Left lung (tissue), 10 donors: Measurements from ENCODE around the gene AK9. TPM values are rescaled to one million over a fixed set of nuclear protein-coding genes. Genes with fewer than 3 reads are reported as not detected.

ENCODE experiments used
- ATAC-seq: fragments of 200-7000 bp; cut with Tn5 transposase; one replicate; pipeline ENCODE4 v1.9.1; 2020; ENCODE audit warnings: moderate library complexity
- DNase-seq, 4 donors: peaks; one replicate each; pipeline ENCODE4 v3.0.0-alpha.2; 2013 to 2020
- H3K27ac ChIP-seq, 2 donors: fragments of 200-600 bp; sonication (generic) in 1 of 2; one replicate each; pipeline versions ENCODE4 v1.5.0 to v1.8.0; 2020 to 2021
- H3K27me3 ChIP-seq, 2 donors: fragments of 200-600 bp; sonication (generic) in 1 of 2; one replicate each; pipeline versions ENCODE4 v1.5.0 to v1.8.0; 2020 to 2021
- H3K36me3 ChIP-seq, 2 donors: fragments of 200-600 bp; sonication (generic) in 1 of 2; one replicate each; pipeline versions ENCODE4 v1.5.0 to v1.8.0; 2020 to 2021
- H3K4me1 ChIP-seq, 2 donors: fragments of 200-600 bp; one replicate each; pipeline ENCODE4 v1.8.0; 2021
- H3K4me3 ChIP-seq, 2 donors: fragments of 200-600 bp; sonication (generic) in 1 of 2; one replicate each; pipeline versions ENCODE4 v1.5.0 to v1.8.0; 2020 to 2021; ENCODE audit warnings: mild to moderate bottlenecking in 1 of 2
- H3K9me3 ChIP-seq, 2 donors: fragments of 200-600 bp; sonication (generic) in 1 of 2; one replicate each; pipeline versions ENCODE4 v1.5.0 to v1.8.0; 2020 to 2021
- CTCF ChIP-seq, 2 donors: fragments of 200-600 bp; sonication (generic) in 1 of 2; IDR thresholded peaks; one replicate each; pipeline versions ENCODE4 v1.5.0 to v1.8.0; 2021; ENCODE audit warnings: antibody characterized with exemption in 2 of 2
- intact Hi-C, 2 donors: fragments of 100-400 bp; cut with DNase I; formaldehyde crosslinking; loops; one replicate each; pipeline versions ENCODE4 v1.11.2 to v1.14.2; 2022
- polyA plus RNA-seq, 6 donors: library from polyadenylated mRNA; unstranded; fragments of 120-200 nt; gene quantifications; one replicate each; pipeline ENCODE4 v1.2.1, GENCODE V29; 2013; ENCODE audit not compliant: insufficient read length in 6 of 6
- total RNA-seq, 2 donors: library from RNA; stranded (reverse); fragmentation: NEBNext Ultra II Directional; extraction: Animal tissue kit (Norgen Biotek cat#: 25700); gene quantifications; one replicate each; pipeline ENCODE4 v1.2.1, GENCODE V29; 2021
- donor health status: DM: no; HTN: yes; CAD: no.
- donor health status: DM: no; HTN: no; CAD: no.

Gene AK9
- total and polyA plus RNA-seq, 8 donors, result 4.6 to 18.1 (median 13.3) TPM

- ATAC-seq, result peak; percentile 27
- intact Hi-C loops, result loop anchor here in 1 of 2 donors (10.0 kb wide), 1 partner anchor 692 kb away; no protein-coding TSS in a partner anchor
Observed at GRCh38 chr6:109702791-109703190, 11.8 kb upstream of the AK9 start.

DNA sequence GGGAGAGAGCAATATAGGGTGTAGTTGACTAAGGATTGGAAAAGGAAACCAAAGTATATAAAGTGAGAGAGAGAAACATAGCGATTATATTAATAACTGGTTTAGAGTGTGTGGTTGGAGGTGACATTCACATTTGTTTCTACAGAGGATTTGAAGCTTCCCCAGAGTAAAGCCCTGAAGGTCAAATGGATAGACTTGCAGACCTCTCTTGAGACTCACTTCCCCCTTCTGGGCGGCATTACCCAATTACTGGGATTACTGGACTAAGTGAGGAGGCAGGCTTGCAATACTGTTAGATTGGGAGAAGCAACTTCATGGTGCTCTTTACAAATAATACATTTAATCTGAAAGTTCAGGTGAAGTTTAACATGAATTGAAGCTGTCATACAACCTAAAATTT lies 10.8 kb upstream of the AK9 start:
- TF ChIP-seq CTCF (IDR thresholded peaks at IDR 0.05), result no peak
- H3K9me3 ChIP-seq, result no peaks in the 10 kb centered on the region
- intact Hi-C loops, result loop anchor here in 1 of 2 donors (10.0 kb wide), 1 partner anchor 693 kb away; no protein-coding TSS in a partner anchor
- peak overlapping the region in 1 of 2 donors; percentile 56 for H3K27ac ChIP-seq
- H3K36me3 ChIP-seq, result no peaks in the 10 kb centered on the region
- ATAC-seq, result peak; percentile 19
- peaks cover 0 to 67% of the 10 kb centered on the region in 2 donors for H3K4me1 ChIP-seq
- H3K27me3 ChIP-seq, result no peaks in the 10 kb centered on the region
- peak in 1 of 4 donors; percentile 48 for DNase-seq
- no peak overlapping the region for H3K4me3 ChIP-seq

More at GRCh38 chr6:109702791-109703190, 11.8 kb upstream of the AK9 start:
- Histone ChIP-seq H3K4me3 (no peak overlapping the region), H3K36me3 (no peaks in the 10 kb centered on the region), H3K27ac (peak overlapping the region in 1 of 2 donors; percentile 56), H3K4me1 (peaks cover 0 to 63% of the 10 kb centered on the region in 2 donors), H3K9me3 (no peaks in the 10 kb centered on the region), H3K27me3 (no peaks in the 10 kb centered on the region)
- no peak for TF ChIP-seq CTCF (IDR thresholded peaks at IDR 0.05)
- no peak for DNase-seq

DNA sequence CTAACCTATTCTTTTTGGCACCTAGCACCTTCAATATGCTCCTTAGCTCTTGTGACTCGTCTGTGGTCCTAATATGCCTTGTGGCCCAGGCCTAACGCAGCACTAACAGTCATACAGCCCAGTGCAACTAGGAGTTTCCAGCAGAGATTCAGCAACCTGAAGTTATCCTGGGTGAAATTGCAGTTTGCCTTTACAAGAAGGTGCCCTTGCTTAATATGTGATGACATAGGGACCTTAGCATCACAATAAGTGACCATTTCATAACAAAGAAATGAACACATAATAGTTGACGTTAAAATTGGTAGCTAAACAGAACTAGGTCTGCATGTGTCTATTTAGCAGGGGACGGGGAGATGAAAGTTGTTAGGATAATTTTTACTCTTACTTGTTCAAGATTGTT lies 10.2 kb upstream of the AK9 start:
- peak overlapping the region in 1 of 2 donors; percentile 56 for H3K27ac ChIP-seq
- H3K36me3 ChIP-seq, result no peaks in the 10 kb centered on the region
- ATAC-seq, result no peak
- no peak for TF ChIP-seq CTCF (IDR thresholded peaks at IDR 0.05)
- intact Hi-C loops, result loop anchor here in 1 of 2 donors (10.0 kb wide), 1 partner anchor 694 kb away; no protein-coding TSS in a partner anchor
- DNase-seq, result no peak
- H3K27me3 ChIP-seq, result no peaks in the 10 kb centered on the region
- no peak overlapping the region for H3K4me3 ChIP-seq
- H3K4me1 ChIP-seq, result peaks cover 0 to 62% of the 10 kb centered on the region in 2 donors
- H3K9me3 ChIP-seq, result no peaks in the 10 kb centered on the region

GRCh38 chr6:109696355-109696754 lies 5.4 kb upstream of the AK9 start:
- intact Hi-C loops, result no loop called here
- TF ChIP-seq CTCF (IDR thresholded peaks at IDR 0.05), result no peak
- H3K27ac ChIP-seq, result no peak overlapping the region
- DNase-seq, result no peak
- no peak overlapping the region for H3K4me3 ChIP-seq
- no peak for ATAC-seq
- no peaks in the 10 kb centered on the region for H3K36me3 ChIP-seq
- H3K27me3 ChIP-seq, result no peaks in the 10 kb centered on the region
- H3K9me3 ChIP-seq, result no peaks in the 10 kb centered on the region
- H3K4me1 ChIP-seq, result peaks cover 0 to 45% of the 10 kb centered on the region in 2 donors

DNA sequence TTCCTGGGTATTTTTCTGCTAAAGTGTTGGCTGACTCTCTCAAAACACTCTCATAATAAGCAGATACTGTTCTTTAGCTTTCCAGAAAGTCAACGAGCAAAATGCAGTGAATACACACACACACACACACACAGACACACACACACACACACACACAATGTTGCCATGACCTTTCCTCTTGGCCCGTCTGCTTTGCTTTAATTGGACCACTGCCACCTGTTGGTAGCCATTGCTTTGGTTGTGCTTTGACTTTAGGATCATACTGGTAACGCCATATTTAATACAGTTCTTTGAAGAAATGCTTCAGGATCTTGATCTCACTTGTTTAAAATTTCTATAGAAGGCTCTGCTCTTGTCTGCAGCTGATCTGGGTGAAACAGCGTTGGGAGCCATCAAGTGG lies 4.5 kb upstream of the AK9 start:
- Histone ChIP-seq H3K36me3 (no peaks in the 10 kb centered on the region), H3K4me3 (no peak overlapping the region), H3K27me3 (no peaks in the 10 kb centered on the region), H3K27ac (no peak overlapping the region), H3K9me3 (no peaks in the 10 kb centered on the region), H3K4me1 (peaks cover 0 to 36% of the 10 kb centered on the region in 2 donors)
- DNase-seq, result no peak
- ATAC-seq, result no peak
- TF ChIP-seq CTCF (IDR thresholded peaks at IDR 0.05), result no peak
- intact Hi-C loops, result no loop called here
